AG04449 (cell line): ENCODE results near the gene SNX21.
A peak's percentile ranks its signal among the peaks of the same experiment; 100 is the strongest.

Experiments used
- CTCF ChIA-PET: fragments of 350-600 bp; formaldehyde crosslinking; extraction: SDS; loops from one replicate; lab custom pipeline; 2021; ENCODE audit warnings: antibody characterized with exemption; lab: Yijun Ruan, JAX
- POLR2A ChIA-PET: fragments of 400-600, 350-600 bp; formaldehyde crosslinking; extraction: SDS; loops from one replicate; lab custom pipeline; 2020; ENCODE audit warnings: antibody characterized with exemption, inconsistent platforms; lab: Yijun Ruan, JAX
- DNase-seq: peaks from one replicate; pipeline ENCODE4 v3.0.0-alpha.2; 2010; ENCODE audit warnings: low read depth, low spot score
- H3K4me3 ChIP-seq: 2 replicates; pipeline ENCODE4 v1.5.1; 2011; ENCODE audit warnings: low read depth, mild to moderate bottlenecking, control low read depth, low read length
- TF ChIP-seq, protein P1 (sequence below): IDR thresholded peaks from one replicate; pipeline ENCODE4 v1.5.1; 2011; ENCODE audit warnings: mild to moderate bottlenecking, moderate library complexity, low read length, control low read depth, inconsistent platforms; ENCODE audit not compliant: insufficient read depth; ENCODE audit errors: missing control alignments

The SNX21 gene

DNA sequence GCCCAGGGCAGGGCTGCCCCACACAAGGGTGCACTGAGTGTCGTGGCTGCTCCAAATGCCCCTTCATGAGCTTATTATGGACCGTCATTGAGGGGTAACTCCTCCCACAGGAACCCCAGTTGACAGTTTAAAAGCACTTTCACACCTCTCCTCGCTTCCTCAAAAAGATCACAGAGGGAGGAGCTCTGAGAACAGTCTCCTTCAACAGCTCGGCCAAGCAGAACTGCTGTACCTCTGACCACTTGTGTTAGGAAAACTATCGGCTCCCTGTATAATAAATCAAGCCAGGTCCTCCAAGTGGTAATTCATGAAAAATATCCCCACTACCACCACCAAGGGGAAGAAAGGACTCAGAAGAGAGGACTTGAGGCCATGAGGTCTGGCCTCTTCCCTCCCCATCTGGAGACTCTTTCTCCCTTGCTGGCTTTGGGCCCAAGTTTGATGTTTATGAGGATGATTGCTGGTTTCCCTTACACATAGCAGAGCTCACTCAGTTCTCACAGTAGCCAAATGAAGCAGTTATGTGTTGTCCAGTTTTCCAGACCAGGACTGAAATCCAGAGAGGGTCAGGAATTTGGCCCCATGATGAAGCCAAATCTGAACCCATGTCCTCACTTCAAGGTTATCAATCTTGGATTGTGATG lies 8.7 kb downstream of the SNX21 start:
- TF ChIP-seq, protein P1, sequence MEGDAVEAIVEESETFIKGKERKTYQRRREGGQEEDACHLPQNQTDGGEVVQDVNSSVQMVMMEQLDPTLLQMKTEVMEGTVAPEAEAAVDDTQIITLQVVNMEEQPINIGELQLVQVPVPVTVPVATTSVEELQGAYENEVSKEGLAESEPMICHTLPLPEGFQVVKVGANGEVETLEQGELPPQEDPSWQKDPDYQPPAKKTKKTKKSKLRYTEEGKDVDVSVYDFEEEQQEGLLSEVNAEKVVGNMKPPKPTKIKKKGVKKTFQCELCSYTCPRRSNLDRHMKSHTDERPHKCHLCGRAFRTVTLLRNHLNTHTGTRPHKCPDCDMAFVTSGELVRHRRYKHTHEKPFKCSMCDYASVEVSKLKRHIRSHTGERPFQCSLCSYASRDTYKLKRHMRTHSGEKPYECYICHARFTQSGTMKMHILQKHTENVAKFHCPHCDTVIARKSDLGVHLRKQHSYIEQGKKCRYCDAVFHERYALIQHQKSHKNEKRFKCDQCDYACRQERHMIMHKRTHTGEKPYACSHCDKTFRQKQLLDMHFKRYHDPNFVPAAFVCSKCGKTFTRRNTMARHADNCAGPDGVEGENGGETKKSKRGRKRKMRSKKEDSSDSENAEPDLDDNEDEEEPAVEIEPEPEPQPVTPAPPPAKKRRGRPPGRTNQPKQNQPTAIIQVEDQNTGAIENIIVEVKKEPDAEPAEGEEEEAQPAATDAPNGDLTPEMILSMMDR: no peak
- H3K4me3 ChIP-seq: no peak overlapping the region
- CTCF ChIA-PET: interaction anchor here (0.8 to 2.1 kb wide), 5 partner anchors 9 to 48 kb away, joined by 3 to 6 read pairs (median 3); partner anchors contain the start of gene SNX21
- POLR2A ChIA-PET: interaction anchor here (0.7 to 1.9 kb wide), 5 partner anchors 9 to 93 kb away, joined by 3 to 9 read pairs (median 4); partner anchors contain the start of genes ACOT8, PCIF1 and SNX21
- DNase-seq: peak; percentile 23

DNA sequence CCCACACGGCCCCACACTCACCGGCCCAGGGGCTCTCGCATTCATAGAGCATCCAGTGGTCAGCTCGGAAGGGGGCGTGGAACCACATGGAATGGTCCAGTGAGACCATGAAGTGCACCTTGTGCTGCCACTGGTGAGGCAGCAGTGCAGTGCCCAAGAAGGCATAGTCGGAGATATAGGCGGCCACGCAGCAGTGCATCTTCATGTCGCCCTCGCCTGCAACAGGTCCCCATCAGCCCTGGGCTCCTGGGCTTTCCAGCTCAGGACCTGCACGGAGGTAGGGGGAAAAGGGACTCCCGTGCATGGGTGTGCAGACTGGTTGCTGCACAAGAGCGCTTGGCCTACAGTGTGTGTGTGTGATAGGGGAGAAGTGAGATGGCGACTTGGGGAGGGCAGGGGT lies 9.9 kb downstream of the SNX21 start:
- TF ChIP-seq, protein P1: no peak
- ChIA-PET POLR2A (interaction anchor here (0.6 kb wide), 1 partner anchor 1485 kb away, joined by 3 read pairs; no protein-coding TSS in a partner anchor), CTCF (no interaction called here)
- H3K4me3 ChIP-seq: no peak overlapping the region
- no peak for DNase-seq

DNA sequence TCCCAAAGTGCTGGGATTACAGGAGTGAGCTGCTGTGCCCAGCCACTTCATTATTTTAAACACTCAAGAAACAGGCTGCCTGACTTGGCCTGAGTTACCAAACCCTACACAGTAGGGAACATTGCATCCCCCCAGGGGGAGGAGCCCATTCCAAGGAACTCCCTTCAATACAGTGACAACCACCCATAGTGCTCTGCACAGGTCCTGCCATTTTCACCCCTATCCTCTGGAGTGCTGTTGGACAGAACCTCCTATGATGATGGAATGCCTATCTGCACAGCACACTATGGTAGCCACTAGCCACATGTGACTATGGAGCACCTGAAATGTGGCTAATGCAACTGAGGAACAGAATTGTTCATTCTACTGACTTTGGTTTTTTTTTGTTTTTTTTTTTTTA lies 11.9 kb downstream of the SNX21 start:
- TF ChIP-seq, protein P1: no peak
- H3K4me3 ChIP-seq: no peak overlapping the region
- ChIA-PET CTCF (interaction anchor here (0.8 kb wide), 1 partner anchor 23 kb away, joined by 3 read pairs; no protein-coding TSS in a partner anchor), POLR2A (no interaction called here)
- DNase-seq: no peak

DNA sequence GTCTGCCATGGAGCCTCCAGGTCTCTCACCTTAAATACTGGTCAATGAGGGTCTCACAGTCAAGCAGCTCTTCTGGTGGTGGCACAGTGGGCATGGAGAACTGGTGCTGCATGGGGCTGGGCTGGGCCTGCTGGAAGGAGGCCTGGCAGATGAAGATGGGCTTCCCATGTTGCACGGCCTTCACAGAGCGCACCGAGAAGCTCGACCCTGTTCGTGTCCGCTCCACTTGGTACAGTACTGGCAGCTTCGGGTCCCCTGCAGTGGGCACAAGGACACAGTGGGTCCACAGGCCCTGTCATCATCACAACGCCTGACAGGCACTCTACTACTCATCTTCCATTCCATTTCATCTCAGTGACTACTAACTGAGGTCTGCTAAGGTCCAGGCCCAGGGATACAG lies 14.8 kb downstream of the SNX21 start:
- ChIA-PET POLR2A (no interaction called here), CTCF (no interaction called here)
- no peak overlapping the region for H3K4me3 ChIP-seq
- TF ChIP-seq, protein P1: no peak
- no peak for DNase-seq

DNA sequence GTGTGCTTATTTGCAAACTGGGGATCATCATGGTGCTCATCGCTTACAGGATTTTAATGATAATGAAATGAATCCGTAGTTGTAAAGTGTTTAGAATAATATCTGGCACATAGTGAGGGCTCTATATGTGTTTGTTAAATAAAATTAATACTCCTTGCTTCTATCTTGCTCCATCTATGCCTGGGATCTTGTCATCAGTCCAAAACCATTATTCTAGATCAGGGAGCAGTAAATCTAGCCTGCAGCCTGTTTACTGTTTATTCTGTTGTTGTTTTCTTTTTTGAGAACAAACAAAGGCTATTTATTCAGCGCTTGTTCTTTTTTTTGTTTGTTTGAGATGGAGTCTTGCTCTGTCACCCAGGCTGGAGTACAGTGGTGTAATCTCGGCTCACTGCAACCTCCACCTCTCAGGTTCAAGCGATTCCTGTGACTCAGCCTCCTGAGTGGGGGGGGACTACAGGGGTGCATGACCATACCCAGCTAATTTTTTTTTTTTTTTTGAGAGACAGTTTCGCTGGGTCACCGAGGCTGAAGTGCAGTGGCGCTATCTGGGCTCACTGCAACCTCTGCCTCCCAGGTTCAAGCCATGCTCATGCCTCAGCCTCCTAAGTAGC lies 15.5 kb downstream of the SNX21 start:
- DNase-seq: no peak
- ChIA-PET POLR2A (interaction anchor here (0.9 kb wide), 1 partner anchor 32 kb away, joined by 3 read pairs; the partner anchor contains the start of gene ZSWIM1), CTCF (interaction anchor here (1.1 kb wide), 1 partner anchor 42 kb away, joined by 3 read pairs; the partner anchor contains the start of genes CTSA and NEURL2)
- no peak overlapping the region for H3K4me3 ChIP-seq
- TF ChIP-seq, protein P1: no peak

GRCh38 chr20:45850238-45850637 lies 16.6 kb downstream of the SNX21 start:
- ChIA-PET POLR2A (interaction anchor here (0.9 kb wide), 1 partner anchor 31 kb away, joined by 3 read pairs; the partner anchor contains the start of gene ZSWIM1), CTCF (interaction anchor here (1.1 kb wide), 2 partner anchors 23 to 40 kb away, joined by 3 read pairs; partner anchors contain the start of genes CTSA and NEURL2)
- H3K4me3 ChIP-seq: no peak overlapping the region
- TF ChIP-seq, protein P1: no peak
- DNase-seq: no peak
